Measurements from ENCODE around the gene CALB2. TPM values are rescaled to one million over a fixed set of nuclear protein-coding genes. Genes with fewer than 3 reads are reported as not detected.

The CALB2 gene
- total and polyA plus RNA-seq, 2 of the 8 experiments (the other 6 are each of a cell fraction or from before 2014, with no cell fraction given) = 1.9 to 2.6 TPM

- TF ChIP-seq SIX5 (IDR thresholded peaks at IDR 0.05; ENCODE audit: low read depth, low read length) = no peak
- no peak for TF ChIP-seq CEBPB (IDR thresholded peaks at IDR 0.05; ENCODE audit: low read depth, low read length)
These were observed 20.3 kb upstream of the CALB2 start (continued) for GRCh38 chr16:71338193-71338592.

Data from H1 (cell line).